T-cell (primary cell): ENCODE results near the gene LDLRAP1. TPM values are rescaled to one million over a fixed set of nuclear protein-coding genes. Genes with fewer than 3 reads are reported as not detected.

ENCODE experiments used
- ATAC-seq, 4 experiments: fragments of 200-7000 bp in 3 of 4; fragments of 150-1000 bp in 1 of 4; cut with Tn5 transposase; replicated peaks in 1 of 4; 1 replicate in 3 of 4; 2 replicates in 1 of 4; pipeline ENCODE4 v1.10.0; 2021; ENCODE audit warnings: moderate library complexity in 3 of 4, mild to moderate bottlenecking in 2 of 4, moderate number of reproducible peaks in 1 of 4
- CTCF ChIA-PET, 2 donors: fragments of 300-600 bp; sonication (Branson Sonifier 250); formaldehyde crosslinking; loops; one replicate each; lab custom pipeline; 2022; ENCODE audit warnings: antibody characterized with exemption in 2 of 2; lab: Charles Lee
- POLR2A ChIA-PET, 2 donors: fragments of 300-600 bp; sonication (Branson Sonifier 250); formaldehyde crosslinking; loops; one replicate each; lab custom pipeline; 2022; ENCODE audit warnings: antibody characterized with exemption in 2 of 2; lab: Charles Lee
- DNase-seq, 35 experiments: peaks; one replicate each; pipeline versions ENCODE4 v3.0.0 to v3.0.0-alpha.2; 2013 to 2023
- H3K27ac ChIP-seq: one replicate; pipeline ENCODE4 v1.5.1; 2013; ENCODE audit warnings: low read length
- H3K27me3 ChIP-seq, 2 experiments: replicated peaks in 1 of 2; 1 replicate in 1 of 2; 2 replicates in 1 of 2; pipeline versions ENCODE4 v1.6.1 to v1.7.0; 2013; ENCODE audit warnings: low read length in 1 of 2, mixed read lengths in 1 of 2; ENCODE audit not compliant: control insufficient read depth in 2 of 2, insufficient read depth in 2 of 2; ENCODE audit errors: extremely low read depth in 1 of 2
- H3K36me3 ChIP-seq, 2 donors: 1 replicate in 1 of 2; 2 replicates in 1 of 2; pipeline versions ENCODE4 v1.6.1 to v1.7.0; 2013; ENCODE audit warnings: low read length in 1 of 2; ENCODE audit not compliant: control insufficient read depth in 2 of 2, insufficient read depth in 1 of 2; ENCODE audit errors: extremely low read depth in 1 of 2
- H3K4me1 ChIP-seq, 2 experiments: 1 replicate in 1 of 2; 2 replicates in 1 of 2; pipeline versions ENCODE4 v1.6.1 to v1.7.0; 2013; ENCODE audit warnings: low read length in 2 of 2, mixed read lengths in 1 of 2; ENCODE audit not compliant: insufficient read depth in 2 of 2, control insufficient read depth in 1 of 2; ENCODE audit errors: extremely low read depth in 1 of 2
- H3K4me3 ChIP-seq, 2 donors: 1 replicate in 1 of 2; 2 replicates in 1 of 2; pipeline versions ENCODE4 v1.5.1 to v1.7.0; 2013; ENCODE audit warnings: mild to moderate bottlenecking in 2 of 2, low read length in 1 of 2, moderate library complexity in 1 of 2; ENCODE audit not compliant: control insufficient read depth in 1 of 2; ENCODE audit errors: extremely low read depth in 1 of 2
- H3K9me3 ChIP-seq: 2 replicates; pipeline ENCODE4 v1.7.0; 2013
- H3K27ac Mint-ChIP-seq, 2 donors: one replicate each; pipeline ENCODE4 v1.8.0; 2020 to 2021; ENCODE audit warnings: mild to moderate bottlenecking in 2 of 2, mixed read lengths in 2 of 2
- H3K27me3 Mint-ChIP-seq, 2 donors: one replicate each; pipeline ENCODE4 v1.8.0; 2021 to 2022; ENCODE audit warnings: mixed read lengths in 2 of 2
- H3K36me3 Mint-ChIP-seq: one replicate; pipeline ENCODE4 v1.8.0; 2021; ENCODE audit warnings: mixed read lengths
- H3K4me1 Mint-ChIP-seq, 3 donors: one replicate each; pipeline ENCODE4 v1.8.0; 2020 to 2022; ENCODE audit warnings: mixed read lengths in 3 of 3, mild to moderate bottlenecking in 1 of 3
- H3K4me3 Mint-ChIP-seq, 3 donors: one replicate each; pipeline ENCODE4 v1.8.0; 2020 to 2022; ENCODE audit warnings: mild to moderate bottlenecking in 3 of 3, mixed read lengths in 3 of 3, moderate library complexity in 3 of 3
- H3K9me3 Mint-ChIP-seq, 3 donors: one replicate each; pipeline ENCODE4 v1.8.0; 2020 to 2022; ENCODE audit warnings: mixed read lengths in 3 of 3
- WGBS: methylation state at CpG from one replicate; pipeline ENCODE4 v1.1.5; 2013; ENCODE audit warnings: missing lambda C conversion rate; ENCODE audit not compliant: insufficient coverage; 5-methylcytosine and 5-hydroxymethylcytosine counted together
- total RNA-seq, 35 experiments: library from RNA in 6 of 35; stranded (reverse) in 6 of 35; fragments of 120-200 nt in 1 of 35; gene quantifications; one replicate each; pipeline versions ENCODE4 v1.2.1 to v1.2.4 and lab custom pipeline; 2013 to 2026

The LDLRAP1 gene, protein sequence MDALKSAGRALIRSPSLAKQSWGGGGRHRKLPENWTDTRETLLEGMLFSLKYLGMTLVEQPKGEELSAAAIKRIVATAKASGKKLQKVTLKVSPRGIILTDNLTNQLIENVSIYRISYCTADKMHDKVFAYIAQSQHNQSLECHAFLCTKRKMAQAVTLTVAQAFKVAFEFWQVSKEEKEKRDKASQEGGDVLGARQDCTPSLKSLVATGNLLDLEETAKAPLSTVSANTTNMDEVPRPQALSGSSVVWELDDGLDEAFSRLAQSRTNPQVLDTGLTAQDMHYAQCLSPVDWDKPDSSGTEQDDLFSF
- total RNA-seq: 100 to 1,000 TPM; 143 to 298 (median 222) TPM
- 200 TPM for total RNA-seq (2013)
- total RNA-seq (lab: John Stamatoyannopoulos, UW): 9.0 to 492 (median 157) reads per million in 29 experiments

DNA sequence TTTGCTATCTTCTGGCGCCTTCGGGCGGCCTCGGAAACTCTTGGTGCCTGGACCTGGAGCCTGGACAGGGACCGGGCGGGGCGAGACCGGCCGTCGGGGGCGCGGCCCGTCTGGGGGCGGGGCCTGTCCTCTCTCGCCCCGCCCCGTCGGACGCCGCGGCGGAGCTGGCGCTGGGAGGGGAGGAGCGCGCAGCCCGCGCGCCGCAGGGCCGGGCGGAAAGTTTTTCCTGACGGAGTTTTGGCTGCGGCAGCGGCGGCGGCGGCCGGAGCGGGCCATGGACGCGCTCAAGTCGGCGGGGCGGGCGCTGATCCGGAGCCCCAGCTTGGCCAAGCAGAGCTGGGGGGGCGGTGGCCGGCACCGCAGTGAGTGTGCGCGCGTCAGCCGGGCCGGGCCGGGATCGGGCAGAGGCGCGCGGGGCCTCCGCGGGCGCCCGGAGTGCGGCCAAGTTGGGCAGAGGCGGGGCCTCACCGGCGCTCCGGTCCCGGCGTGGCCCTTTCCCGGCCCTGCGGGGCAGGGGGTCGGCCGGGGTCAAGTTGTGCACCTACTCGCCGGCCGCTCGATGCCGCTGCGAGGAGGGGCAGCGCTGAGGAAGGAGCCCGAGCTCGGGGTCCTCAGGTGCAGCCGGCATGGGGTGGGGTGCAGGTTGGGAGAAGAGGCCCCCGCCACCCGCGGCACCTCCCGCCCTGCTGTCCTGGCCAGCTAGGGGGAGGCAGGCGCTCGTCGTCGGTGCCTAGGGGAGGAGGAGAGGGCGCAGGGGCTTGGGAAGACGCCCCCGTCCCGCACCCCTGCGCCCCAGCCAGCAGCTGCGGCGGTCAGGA, at the start of gene LDLRAP1:
Gene LDLRAP1 (plus strand): TSS at position 182 of the 818 bp plus-strand sequence. CDS start 93 bp downstream, at position 275.
- CTCF ChIA-PET: interaction anchor here in 1 of 2 donors (1.5 kb wide), 1 partner anchor 39 kb away, joined by 3 read pairs; no protein-coding TSS in a partner anchor
- peaks cover 37 to 44% (median 41%) of the 10 kb centered on the region in 3 donors for H3K4me1 Mint-ChIP-seq

DNA sequence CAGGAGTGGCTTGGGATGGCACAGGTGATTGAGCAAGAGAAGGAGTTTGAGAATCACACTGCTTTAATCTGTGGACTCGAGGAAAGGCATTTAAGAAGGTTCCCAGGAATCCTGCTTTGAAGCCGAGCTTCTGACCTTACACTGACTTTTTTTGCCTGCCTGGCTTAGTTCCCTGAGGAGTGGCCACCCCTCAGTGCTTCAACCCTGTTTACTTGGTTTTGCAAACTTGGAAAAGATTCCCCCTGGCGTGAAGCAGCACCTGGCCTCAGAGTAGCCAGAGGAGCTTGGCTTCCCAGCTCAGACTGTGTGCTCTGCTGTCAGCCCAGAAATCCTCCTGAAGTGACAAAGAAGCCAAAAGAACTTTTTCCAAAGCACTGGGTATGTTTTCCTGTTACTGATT, 48.5 kb upstream of the LDLRAP1 start:
- ATAC-seq: no peak
- Mint-ChIP-seq H3K9me3 (no peaks in the 10 kb centered on the region), H3K27ac (peak overlapping the region; percentile 24 to 46), H3K36me3 (peaks cover 60% of the 10 kb centered on the region), H3K27me3 (no peaks in the 10 kb centered on the region), H3K4me1 (peaks cover 0 to 5% (median 2%) of the 10 kb centered on the region in 3 donors), H3K4me3 (no peak overlapping the region)
- ChIA-PET CTCF (no interaction called here), POLR2A (no interaction called here)
- Histone ChIP-seq H3K4me1 (no peaks in the 10 kb centered on the region), H3K36me3 (peaks cover 9 to 81% of the 10 kb centered on the region in 2 donors), H3K27me3 (no peaks in the 10 kb centered on the region), H3K9me3 (no peaks in the 10 kb centered on the region), H3K4me3 (no peak overlapping the region), H3K27ac (no peak overlapping the region)
- 96% methylated on average over 3 of the region's 3 CpGs for WGBS
- DNase-seq: no peak

More for the DNA sequence above, at the start of gene LDLRAP1:
- no peaks in the 10 kb centered on the region for H3K27me3 Mint-ChIP-seq
- H3K36me3 Mint-ChIP-seq: peaks cover 2% of the 10 kb centered on the region
- DNase-seq: peak in 22 of 35 experiments; percentile 10 to 74 (median 34)
- peak; percentile 83 to 87 (median 86) for ATAC-seq
- POLR2A ChIA-PET: interaction anchor here in 1 of 2 donors (0.6 kb wide), 1 partner anchor 55 kb away, joined by 5 read pairs; no protein-coding TSS in a partner anchor
- no peaks in the 10 kb centered on the region for H3K27me3 ChIP-seq
- H3K36me3 ChIP-seq: peaks cover 0 to 2% of the 10 kb centered on the region in 2 donors
- peak within 1 kb of the TSS; percentile 82 to 88 for H3K4me3 ChIP-seq
- peak within 1 kb of the TSS; percentile 79 to 89 for H3K27ac Mint-ChIP-seq
- H3K9me3 ChIP-seq: no peaks in the 10 kb centered on the region
- peak within 1 kb of the TSS; percentile 24 for H3K27ac ChIP-seq
- peak within 1 kb of the TSS; percentile 87 to 94 (median 90) for H3K4me3 Mint-ChIP-seq
- H3K4me1 ChIP-seq: peaks cover 29 to 50% of the 10 kb centered on the region in 2 experiments
- H3K9me3 Mint-ChIP-seq: no peaks in the 10 kb centered on the region
- WGBS: under 1% methylated on average over 84 of the region's 99 CpGs

DNA sequence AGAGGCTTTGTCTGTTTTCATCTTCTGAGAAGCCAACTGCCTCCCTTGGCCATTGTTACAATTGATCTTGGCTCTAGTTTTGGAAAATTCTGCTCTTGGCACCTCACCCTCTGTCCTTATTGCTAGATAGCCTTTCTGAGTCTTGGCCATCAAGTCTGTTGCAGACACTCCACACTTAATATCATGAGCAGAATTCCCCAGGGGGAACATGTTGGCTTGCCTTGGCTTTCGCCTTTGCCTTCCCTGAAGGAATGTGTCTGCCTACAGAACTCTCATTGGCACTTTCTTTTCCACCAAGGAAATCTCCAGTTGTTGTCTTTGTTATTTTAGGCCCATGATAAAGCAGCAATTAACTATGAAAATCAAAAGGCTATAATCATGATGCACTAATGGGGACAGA, 42.7 kb upstream of the LDLRAP1 start:
- no peak overlapping the region for H3K27ac ChIP-seq
- DNase-seq (no peak), ATAC-seq (no peak)
- WGBS: no CpG with 5 or more reads among the region's 1 CpG
- H3K9me3 Mint-ChIP-seq: no peaks in the 10 kb centered on the region
- no peaks in the 10 kb centered on the region for H3K9me3 ChIP-seq
- peaks cover 9 to 45% of the 10 kb centered on the region in 2 donors for H3K36me3 ChIP-seq
- H3K36me3 Mint-ChIP-seq: peaks cover 31% of the 10 kb centered on the region
- H3K4me3 Mint-ChIP-seq: no peak overlapping the region
- H3K4me3 ChIP-seq: no peak overlapping the region
- H3K27me3 ChIP-seq: no peaks in the 10 kb centered on the region
- H3K27ac Mint-ChIP-seq: peak overlapping the region; percentile 45 to 66
- CTCF ChIA-PET: interaction anchor here (0.6 to 0.7 kb wide), 2 partner anchors 1254 to 1275 kb away, joined by 3 to 7 read pairs; no protein-coding TSS in a partner anchor
- H3K4me1 Mint-ChIP-seq: peaks cover 9 to 16% (median 14%) of the 10 kb centered on the region in 3 donors
- no peaks in the 10 kb centered on the region for H3K27me3 Mint-ChIP-seq
- POLR2A ChIA-PET: no interaction called here
- peaks cover 0 to 15% of the 10 kb centered on the region in 2 experiments for H3K4me1 ChIP-seq

DNA sequence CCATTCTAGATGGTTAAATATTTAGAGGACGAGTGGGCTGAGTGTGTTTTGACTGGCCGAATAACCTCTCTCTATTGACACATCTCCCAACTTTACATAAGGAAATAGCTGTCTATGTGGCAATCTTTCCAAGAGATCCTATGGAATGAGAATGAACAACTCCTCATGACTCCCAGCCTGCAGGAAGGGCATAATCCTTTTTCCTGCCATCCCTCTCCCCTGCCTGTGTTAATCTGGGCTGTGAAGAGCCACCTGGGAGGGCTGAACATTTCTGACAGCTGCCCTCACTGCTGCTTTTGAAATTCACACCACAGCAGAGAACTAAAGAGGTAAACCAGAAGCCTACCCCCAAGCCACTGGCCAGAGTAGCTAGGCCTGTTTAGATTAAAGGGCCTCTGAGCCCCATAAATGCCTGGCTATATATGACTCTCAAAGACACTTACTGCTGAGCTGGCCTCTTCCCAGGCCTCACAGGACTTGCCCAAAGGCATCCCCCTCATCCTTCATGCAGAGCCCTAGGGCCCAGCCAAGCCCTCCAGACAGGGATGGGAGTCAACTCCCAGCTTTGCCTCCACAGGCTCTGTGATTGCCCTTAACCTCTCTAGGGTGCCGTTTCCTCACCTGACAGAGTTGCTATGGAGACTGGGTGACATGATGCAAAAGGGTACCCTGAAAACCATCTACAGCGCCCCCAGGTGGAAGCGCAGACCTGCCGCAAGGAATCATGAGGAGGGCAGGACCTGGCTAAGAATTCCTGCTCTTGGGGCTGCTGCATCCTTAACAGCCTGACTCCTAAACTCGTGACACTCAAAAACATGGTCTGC, 42.0 kb upstream of the LDLRAP1 start:
- H3K27me3 ChIP-seq: no peaks in the 10 kb centered on the region
- POLR2A ChIA-PET: no interaction called here
- H3K4me3 ChIP-seq: no peak overlapping the region
- Mint-ChIP-seq H3K4me1 (peaks cover 14 to 23% (median 22%) of the 10 kb centered on the region in 3 donors), H3K9me3 (no peaks in the 10 kb centered on the region), H3K36me3 (peaks cover 29% of the 10 kb centered on the region), H3K27me3 (no peaks in the 10 kb centered on the region), H3K27ac (peak overlapping the region; percentile 57 to 77), H3K4me3 (no peak overlapping the region)
- no peak overlapping the region for H3K27ac ChIP-seq
- no peaks in the 10 kb centered on the region for H3K9me3 ChIP-seq
- no peak for ATAC-seq
- 84% methylated on average over 4 of the region's 7 CpGs for WGBS
- CTCF ChIA-PET: interaction anchor here (0.6 to 0.7 kb wide), 3 partner anchors 881 to 1274 kb away, joined by 3 to 7 read pairs (median 4); no protein-coding TSS in a partner anchor
- H3K4me1 ChIP-seq: peaks cover 7 to 22% of the 10 kb centered on the region in 2 experiments
- H3K36me3 ChIP-seq: peaks cover 9 to 37% of the 10 kb centered on the region in 2 donors
- DNase-seq: peak in 8 of 35 experiments; percentile 4 to 34 (median 14)

DNA sequence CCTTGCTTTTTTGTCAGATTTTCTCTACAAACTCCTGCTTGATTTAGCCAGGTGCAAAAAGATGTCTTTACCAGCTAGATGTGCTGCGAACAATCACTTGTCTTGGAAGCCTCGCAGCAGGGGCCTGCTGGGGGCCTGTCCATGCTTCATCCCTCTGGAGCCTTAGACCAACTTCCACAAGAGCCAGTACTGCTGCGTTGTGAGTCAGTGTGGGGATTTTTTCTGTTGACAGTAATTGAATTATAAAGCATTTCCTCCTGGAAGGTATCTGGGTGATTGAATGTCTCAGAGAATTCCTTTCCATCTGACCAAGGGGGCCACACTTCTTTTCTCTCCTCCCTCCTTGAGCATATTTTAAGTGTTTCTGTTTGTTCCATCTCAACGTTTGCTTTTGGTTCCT, 40.4 kb upstream of the LDLRAP1 start:
- ChIA-PET CTCF (interaction anchor here (0.6 to 1.1 kb wide), 2 partner anchors 18 to 362 kb away, joined by 3 to 5 read pairs; no protein-coding TSS in a partner anchor), POLR2A (interaction anchor here in 1 of 2 donors (0.5 to 0.6 kb wide), 2 partner anchors 20 to 48 kb away, joined by 3 to 5 read pairs; no protein-coding TSS in a partner anchor)
- peaks cover 24 to 34% (median 32%) of the 10 kb centered on the region in 3 donors for H3K4me1 Mint-ChIP-seq
- no peaks in the 10 kb centered on the region for H3K27me3 Mint-ChIP-seq
- Histone ChIP-seq H3K4me1 (peaks cover 8 to 26% of the 10 kb centered on the region in 2 experiments), H3K27me3 (no peaks in the 10 kb centered on the region), H3K4me3 (no peak overlapping the region), H3K9me3 (no peaks in the 10 kb centered on the region), H3K36me3 (peaks cover 8 to 25% of the 10 kb centered on the region in 2 donors), H3K27ac (no peak overlapping the region)
- no peak for ATAC-seq
- H3K9me3 Mint-ChIP-seq: no peaks in the 10 kb centered on the region
- peaks cover 16% of the 10 kb centered on the region for H3K36me3 Mint-ChIP-seq
- DNase-seq: no peak
- peak overlapping the region; percentile 55 to 80 for H3K27ac Mint-ChIP-seq
- WGBS: 56% methylated on average over 2 of the region's 4 CpGs
- H3K4me3 Mint-ChIP-seq: no peak overlapping the region
